HEK293 (cell line): ENCODE data around the gene SZT2.

Source experiments
- CTCF ChIA-PET: fragments of 350-600 bp; formaldehyde crosslinking; extraction: SDS; loops from one replicate; lab custom pipeline; 2021; ENCODE audit warnings: antibody characterized with exemption; lab: Yijun Ruan, JAX
- POLR2A ChIA-PET: fragments of 300-600 bp; formaldehyde crosslinking; extraction: SDS; loops from one replicate; lab custom pipeline; 2020; ENCODE audit warnings: antibody characterized with exemption, inconsistent platforms; lab: Yijun Ruan, JAX
- H3K27ac ChIP-seq: fragments of 200-500 bp; sonication (Bioruptor generic); 2 replicates; pipeline ENCODE4 v1.5.1; 2014; ENCODE audit warnings: low read depth, low read length, control low read depth, inconsistent platforms; ENCODE audit errors: extremely low read depth
- H3K36me3 ChIP-seq, 2 experiments: fragments of 200-500 bp in 1 of 2; sonication (Bioruptor generic) in 1 of 2; 1 replicate in 1 of 2; 2 replicates in 1 of 2; pipeline ENCODE4 v1.5.1; 2014 to 2017; ENCODE audit warnings: inconsistent platforms in 2 of 2, low read length in 2 of 2; ENCODE audit not compliant: control insufficient read depth in 2 of 2, insufficient read depth in 1 of 2
- H3K4me1 ChIP-seq: fragments of 200-500 bp; sonication (Bioruptor generic); 2 replicates; pipeline ENCODE4 v1.5.1; 2014; ENCODE audit warnings: mild to moderate bottlenecking, low read length, inconsistent platforms; ENCODE audit not compliant: control insufficient read depth, insufficient read depth
- H3K4me3 ChIP-seq: 2 replicates; pipeline ENCODE4 v1.5.1; 2011; ENCODE audit warnings: low read depth, mild to moderate bottlenecking, control low read depth, low read length, moderate library complexity
- H3K9me3 ChIP-seq: fragments of 200-500 bp; sonication (Bioruptor generic); 2 replicates; pipeline ENCODE4 v1.5.1; 2014; ENCODE audit warnings: low read depth, low read length, inconsistent platforms; ENCODE audit not compliant: control insufficient read depth, insufficient read depth
- EGR2 ChIP-seq: fragments of 450-650 bp; formaldehyde crosslinking; IDR thresholded peaks from 2 replicates; pipeline ENCODE4 v1.5.1; 2016; ENCODE audit warnings: low read depth, missing biosample characterization, missing genetic modification characterization
- GLI2 ChIP-seq: fragments of 450-650 bp; formaldehyde crosslinking; IDR thresholded peaks from 2 replicates; pipeline ENCODE4; 2017; ENCODE audit warnings: missing biosample characterization, missing genetic modification characterization, low read depth, borderline replicate concordance
- KLF1 ChIP-seq: fragments of 450-650 bp; formaldehyde crosslinking; IDR thresholded peaks from 2 replicates; pipeline ENCODE4 v1.5.1; 2016; ENCODE audit warnings: missing biosample characterization, missing genetic modification characterization
- KLF10 ChIP-seq: fragments of 450-650 bp; IDR thresholded peaks from 2 replicates; pipeline ENCODE4 v1.5.1; 2018; ENCODE audit warnings: missing biosample characterization, mild to moderate bottlenecking, missing genetic modification characterization
- KLF17 ChIP-seq: fragments of 450-650 bp; formaldehyde crosslinking; IDR thresholded peaks from 2 replicates; pipeline ENCODE4 v1.5.1; 2016; ENCODE audit warnings: missing biosample characterization, missing genetic modification characterization
- KLF8 ChIP-seq: fragments of 450-650 bp; formaldehyde crosslinking; IDR thresholded peaks from 2 replicates; pipeline ENCODE4 v1.5.1; 2016; ENCODE audit warnings: missing biosample characterization, missing genetic modification characterization
- PATZ1 ChIP-seq: fragments of 450-650 bp; formaldehyde crosslinking; IDR thresholded peaks from 2 replicates; pipeline ENCODE4 v1.5.1; 2016; ENCODE audit warnings: missing biosample characterization, missing genetic modification characterization
- PRDM2 ChIP-seq: fragments of 450-650 bp; formaldehyde crosslinking; IDR thresholded peaks from 2 replicates; pipeline ENCODE4 v1.5.1; 2016; ENCODE audit warnings: missing biosample characterization, missing genetic modification characterization, borderline replicate concordance
- SCRT1 ChIP-seq: fragments of 450-650 bp; formaldehyde crosslinking; IDR thresholded peaks from 2 replicates; pipeline ENCODE4 v1.5.1; 2016; ENCODE audit warnings: missing biosample characterization, missing genetic modification characterization, borderline replicate concordance
- SP2 ChIP-seq: fragments of 450-650 bp; formaldehyde crosslinking; IDR thresholded peaks from 2 replicates; pipeline ENCODE4 v1.5.1; 2016; ENCODE audit warnings: missing biosample characterization, missing genetic modification characterization
- SP3 ChIP-seq: fragments of 450-650 bp; formaldehyde crosslinking; IDR thresholded peaks from 2 replicates; pipeline ENCODE4 v1.5.1; 2016; ENCODE audit warnings: missing biosample characterization, missing genetic modification characterization
- TCF7L2 ChIP-seq: IDR thresholded peaks from 2 replicates; pipeline ENCODE4 v1.6.1; 2011; ENCODE audit warnings: low read depth, mild to moderate bottlenecking, inconsistent platforms, low read length, moderate library complexity, borderline replicate concordance
- ZBTB20 ChIP-seq: fragments of 450-650 bp; formaldehyde crosslinking; IDR thresholded peaks from 2 replicates; pipeline ENCODE4 v1.5.1; 2016; ENCODE audit warnings: missing biosample characterization, missing genetic modification characterization
- ZBTB26 ChIP-seq: fragments of 450-650 bp; formaldehyde crosslinking; optimal IDR thresholded peaks from 2 replicates; pipeline ENCODE3; 2016; ENCODE audit warnings: missing biosample characterization, mild to moderate bottlenecking, missing genetic modification characterization
- ZBTB48 ChIP-seq: fragments of 450-650 bp; formaldehyde crosslinking; IDR thresholded peaks from 2 replicates; pipeline ENCODE4 v1.5.1; 2016; ENCODE audit warnings: missing biosample characterization, missing genetic modification characterization
- ZFHX2 ChIP-seq: fragments of 450-650 bp; formaldehyde crosslinking; conservative IDR thresholded peaks from 2 replicates; pipeline ENCODE4 v1.5.1; 2016; ENCODE audit warnings: missing biosample characterization, missing genetic modification characterization
- ZNF398 ChIP-seq: fragments of 450-650 bp; formaldehyde crosslinking; IDR thresholded peaks from 2 replicates; pipeline ENCODE4 v1.5.1; 2017; ENCODE audit warnings: missing biosample characterization, missing genetic modification characterization
- ZNF423 ChIP-seq: fragments of 450-650 bp; formaldehyde crosslinking; IDR thresholded peaks from 2 replicates; pipeline ENCODE4 v1.5.1; 2016; ENCODE audit warnings: missing biosample characterization, missing genetic modification characterization
- ZNF513 ChIP-seq: fragments of 450-650 bp; IDR thresholded peaks from 2 replicates; pipeline ENCODE4 v1.5.1; 2018; ENCODE audit warnings: missing biosample characterization, missing genetic modification characterization
- ZNF561 ChIP-seq: fragments of 450-650 bp; IDR thresholded peaks from 2 replicates; pipeline ENCODE4 v1.5.1; 2018; ENCODE audit warnings: missing biosample characterization, missing genetic modification characterization, borderline replicate concordance
- ZNF707 ChIP-seq: fragments of 450-650 bp; formaldehyde crosslinking; IDR thresholded peaks from 2 replicates; pipeline ENCODE4 v1.5.1; 2016; ENCODE audit warnings: missing biosample characterization, missing genetic modification characterization

The SZT2 gene

GRCh38 chr1:43367026-43367903 is 22.4 kb upstream of the SZT2 start:
- H3K4me3 ChIP-seq, result peak overlapping the region; percentile 51
- TF ChIP-seq ZBTB20 (peak; percentile 83), ZFHX2 (peak; percentile 90), SP2 (tag by site-specific recombination) (peak; percentile 70), SCRT1 (no peak), ZNF398 (tag by site-specific recombination) (peak; percentile 93), ZNF513 (no peak), SP3 (tag by site-specific recombination) (peak; percentile 90), PRDM2 (tag by site-specific recombination) (no peak), GLI2 (tag by site-specific recombination) (no peak), EGR2 (tag by site-specific recombination) (peak; percentile 88), KLF17 (peak; percentile 17; the same call in 1 of the 2 replicates), KLF1 (peak; percentile 98), ZBTB26 (tag by site-specific recombination) (peak; percentile 30), KLF10 (tag by site-specific recombination) (no peak), PATZ1 (tag by site-specific recombination) (peak; percentile 9), ZNF707 (tag by site-specific recombination) (no peak), TCF7L2 (no peak), KLF8 (tag by site-specific recombination) (0 out of 2 replicates have a peak, but pooled peaks have one; percentile 37), ZNF423 (tag by site-specific recombination) (peak; percentile 62), ZNF561 (tag by site-specific recombination) (no peak; the same call in 1 of the 2 replicates), ZBTB48 (peak; percentile 9; the same call in 1 of the 2 replicates)
- TF ChIP-seq, all 188 proteins: peak for 13
- Histone ChIP-seq H3K36me3 (peaks cover 5 to 37% of the 10 kb centered on the region in 2 experiments; a peak in 2 of 3 replicates), H3K9me3 (no peaks in the 10 kb centered on the region), H3K4me1 (peaks cover 8% of the 10 kb centered on the region; the same call in 1 of the 2 replicates), H3K27ac (peak overlapping the region; percentile 75)
- ChIA-PET POLR2A (interaction anchor here (0.5 to 2.7 kb wide), 11 partner anchors 9 to 357 kb away, joined by 3 to 34 read pairs (median 4); partner anchors contain the start of genes CDC20, MED8, ST3GAL3 and SZT2), CTCF (interaction anchor here (0.6 to 1.6 kb wide), 6 partner anchors 9 to 377 kb away, joined by 3 to 8 read pairs (median 3); partner anchors contain the start of gene CDC20)
